Measurements from ENCODE around the gene PLOD2. TPM values are rescaled to one million over a fixed set of nuclear protein-coding genes. Genes with fewer than 3 reads are reported as not detected.

PLOD2 gene
- total and polyA plus RNA-seq, 9 of the 15 experiments (the other 6 are each of a cell fraction or from before 2014, with no cell fraction given): 0.18 to 1.5 (median 0.58) TPM

DNA sequence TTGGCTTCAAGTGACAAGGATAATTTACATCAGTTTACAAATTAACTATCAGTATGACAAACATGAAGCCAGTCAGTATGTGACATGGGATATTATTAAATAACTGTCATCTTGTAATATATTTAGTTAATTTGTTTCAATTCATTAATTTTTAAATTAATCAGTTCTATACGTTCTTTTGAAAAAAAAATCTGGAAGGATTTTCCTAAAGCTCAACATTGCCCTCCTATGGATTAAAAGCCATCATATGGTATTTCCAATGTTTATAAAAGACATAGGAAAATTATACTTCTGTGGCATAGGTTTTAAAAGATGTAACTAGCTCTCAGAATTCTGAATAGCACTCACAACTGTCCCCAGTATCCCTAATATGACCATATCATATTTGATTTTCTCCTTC is 134.4 kb downstream of the PLOD2 start (continued):
- TF ChIP-seq, protein P1, sequence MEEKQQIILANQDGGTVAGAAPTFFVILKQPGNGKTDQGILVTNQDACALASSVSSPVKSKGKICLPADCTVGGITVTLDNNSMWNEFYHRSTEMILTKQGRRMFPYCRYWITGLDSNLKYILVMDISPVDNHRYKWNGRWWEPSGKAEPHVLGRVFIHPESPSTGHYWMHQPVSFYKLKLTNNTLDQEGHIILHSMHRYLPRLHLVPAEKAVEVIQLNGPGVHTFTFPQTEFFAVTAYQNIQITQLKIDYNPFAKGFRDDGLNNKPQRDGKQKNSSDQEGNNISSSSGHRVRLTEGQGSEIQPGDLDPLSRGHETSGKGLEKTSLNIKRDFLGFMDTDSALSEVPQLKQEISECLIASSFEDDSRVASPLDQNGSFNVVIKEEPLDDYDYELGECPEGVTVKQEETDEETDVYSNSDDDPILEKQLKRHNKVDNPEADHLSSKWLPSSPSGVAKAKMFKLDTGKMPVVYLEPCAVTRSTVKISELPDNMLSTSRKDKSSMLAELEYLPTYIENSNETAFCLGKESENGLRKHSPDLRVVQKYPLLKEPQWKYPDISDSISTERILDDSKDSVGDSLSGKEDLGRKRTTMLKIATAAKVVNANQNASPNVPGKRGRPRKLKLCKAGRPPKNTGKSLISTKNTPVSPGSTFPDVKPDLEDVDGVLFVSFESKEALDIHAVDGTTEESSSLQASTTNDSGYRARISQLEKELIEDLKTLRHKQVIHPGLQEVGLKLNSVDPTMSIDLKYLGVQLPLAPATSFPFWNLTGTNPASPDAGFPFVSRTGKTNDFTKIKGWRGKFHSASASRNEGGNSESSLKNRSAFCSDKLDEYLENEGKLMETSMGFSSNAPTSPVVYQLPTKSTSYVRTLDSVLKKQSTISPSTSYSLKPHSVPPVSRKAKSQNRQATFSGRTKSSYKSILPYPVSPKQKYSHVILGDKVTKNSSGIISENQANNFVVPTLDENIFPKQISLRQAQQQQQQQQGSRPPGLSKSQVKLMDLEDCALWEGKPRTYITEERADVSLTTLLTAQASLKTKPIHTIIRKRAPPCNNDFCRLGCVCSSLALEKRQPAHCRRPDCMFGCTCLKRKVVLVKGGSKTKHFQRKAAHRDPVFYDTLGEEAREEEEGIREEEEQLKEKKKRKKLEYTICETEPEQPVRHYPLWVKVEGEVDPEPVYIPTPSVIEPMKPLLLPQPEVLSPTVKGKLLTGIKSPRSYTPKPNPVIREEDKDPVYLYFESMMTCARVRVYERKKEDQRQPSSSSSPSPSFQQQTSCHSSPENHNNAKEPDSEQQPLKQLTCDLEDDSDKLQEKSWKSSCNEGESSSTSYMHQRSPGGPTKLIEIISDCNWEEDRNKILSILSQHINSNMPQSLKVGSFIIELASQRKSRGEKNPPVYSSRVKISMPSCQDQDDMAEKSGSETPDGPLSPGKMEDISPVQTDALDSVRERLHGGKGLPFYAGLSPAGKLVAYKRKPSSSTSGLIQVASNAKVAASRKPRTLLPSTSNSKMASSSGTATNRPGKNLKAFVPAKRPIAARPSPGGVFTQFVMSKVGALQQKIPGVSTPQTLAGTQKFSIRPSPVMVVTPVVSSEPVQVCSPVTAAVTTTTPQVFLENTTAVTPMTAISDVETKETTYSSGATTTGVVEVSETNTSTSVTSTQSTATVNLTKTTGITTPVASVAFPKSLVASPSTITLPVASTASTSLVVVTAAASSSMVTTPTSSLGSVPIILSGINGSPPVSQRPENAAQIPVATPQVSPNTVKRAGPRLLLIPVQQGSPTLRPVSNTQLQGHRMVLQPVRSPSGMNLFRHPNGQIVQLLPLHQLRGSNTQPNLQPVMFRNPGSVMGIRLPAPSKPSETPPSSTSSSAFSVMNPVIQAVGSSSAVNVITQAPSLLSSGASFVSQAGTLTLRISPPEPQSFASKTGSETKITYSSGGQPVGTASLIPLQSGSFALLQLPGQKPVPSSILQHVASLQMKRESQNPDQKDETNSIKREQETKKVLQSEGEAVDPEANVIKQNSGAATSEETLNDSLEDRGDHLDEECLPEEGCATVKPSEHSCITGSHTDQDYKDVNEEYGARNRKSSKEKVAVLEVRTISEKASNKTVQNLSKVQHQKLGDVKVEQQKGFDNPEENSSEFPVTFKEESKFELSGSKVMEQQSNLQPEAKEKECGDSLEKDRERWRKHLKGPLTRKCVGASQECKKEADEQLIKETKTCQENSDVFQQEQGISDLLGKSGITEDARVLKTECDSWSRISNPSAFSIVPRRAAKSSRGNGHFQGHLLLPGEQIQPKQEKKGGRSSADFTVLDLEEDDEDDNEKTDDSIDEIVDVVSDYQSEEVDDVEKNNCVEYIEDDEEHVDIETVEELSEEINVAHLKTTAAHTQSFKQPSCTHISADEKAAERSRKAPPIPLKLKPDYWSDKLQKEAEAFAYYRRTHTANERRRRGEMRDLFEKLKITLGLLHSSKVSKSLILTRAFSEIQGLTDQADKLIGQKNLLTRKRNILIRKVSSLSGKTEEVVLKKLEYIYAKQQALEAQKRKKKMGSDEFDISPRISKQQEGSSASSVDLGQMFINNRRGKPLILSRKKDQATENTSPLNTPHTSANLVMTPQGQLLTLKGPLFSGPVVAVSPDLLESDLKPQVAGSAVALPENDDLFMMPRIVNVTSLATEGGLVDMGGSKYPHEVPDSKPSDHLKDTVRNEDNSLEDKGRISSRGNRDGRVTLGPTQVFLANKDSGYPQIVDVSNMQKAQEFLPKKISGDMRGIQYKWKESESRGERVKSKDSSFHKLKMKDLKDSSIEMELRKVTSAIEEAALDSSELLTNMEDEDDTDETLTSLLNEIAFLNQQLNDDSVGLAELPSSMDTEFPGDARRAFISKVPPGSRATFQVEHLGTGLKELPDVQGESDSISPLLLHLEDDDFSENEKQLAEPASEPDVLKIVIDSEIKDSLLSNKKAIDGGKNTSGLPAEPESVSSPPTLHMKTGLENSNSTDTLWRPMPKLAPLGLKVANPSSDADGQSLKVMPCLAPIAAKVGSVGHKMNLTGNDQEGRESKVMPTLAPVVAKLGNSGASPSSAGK (IDR thresholded peaks at IDR 0.05): no peak
- no peak for TF ChIP-seq MCM7 (IDR thresholded peaks at IDR 0.05)
